Measurements from ENCODE around the gene MAP7D2. TPM values are rescaled to one million over a fixed set of nuclear protein-coding genes. Genes with fewer than 3 reads are reported as not detected.

Gene MAP7D2
- polyA plus RNA-seq, 3 donors: 0.45 TPM; not detected in 2

DNA sequence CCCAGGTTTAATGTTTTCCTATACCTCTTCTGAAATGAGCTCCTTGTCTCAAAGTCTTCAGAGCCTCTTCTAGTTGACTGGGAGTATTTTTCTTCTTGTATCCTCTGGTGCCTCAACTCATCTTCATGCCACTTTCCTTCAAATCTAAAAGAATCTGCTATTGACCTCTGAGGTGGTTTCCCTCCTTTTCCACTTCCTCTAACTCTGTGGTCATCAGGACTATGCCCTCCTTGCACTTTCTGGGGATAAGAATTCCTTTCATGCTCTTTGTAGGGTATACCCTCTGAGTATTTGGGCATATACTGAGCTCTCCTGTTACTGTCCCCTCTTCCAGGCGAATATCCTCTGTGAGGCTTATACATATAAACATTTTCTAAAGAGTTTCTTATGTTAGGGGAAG lies 150.7 kb downstream of the MAP7D2 start:
- Histone ChIP-seq H3K79me2 (ENCODE audit: insufficient read depth, low read length) (no peaks in the 10 kb centered on the region), H3K36me3 (replicated peaks in 1 of 2; ENCODE audit: control insufficient read depth in 1 of 2, insufficient read depth in 2 of 2, low read length in 2 of 2) (peaks cover 14 to 33% of the 10 kb centered on the region in 2 donors), H3K9ac (ENCODE audit: insufficient read depth, low read length, poor library complexity, severe bottlenecking) (no peak overlapping the region), H3K4me2 (replicated peaks; ENCODE audit: extremely low read depth, low read length, poor library complexity, severe bottlenecking) (no peak overlapping the region), H3K4me3 (replicated peaks in 1 of 3; ENCODE audit: low read depth in 2 of 3, low read length in 3 of 3) (no peak overlapping the region), H3K27me3 (ENCODE audit: control insufficient read depth in 2 of 2, insufficient read depth in 2 of 2, low read length in 2 of 2) (peaks cover 0 to 2% of the 10 kb centered on the region in 2 donors), H3K4me1 (ENCODE audit: control insufficient read depth in 1 of 2, insufficient read depth in 2 of 2, low read length in 2 of 2) (no peaks in the 10 kb centered on the region), H2AFZ (ENCODE audit: insufficient read depth, low read depth, low read length, poor library complexity, severe bottlenecking) (no peak overlapping the region), H4K20me1 (ENCODE audit: insufficient read depth, low read length) (no peaks in the 10 kb centered on the region), H3K27ac (ENCODE audit: low read depth in 1 of 2, low read length in 2 of 2) (no peak overlapping the region), H3K9me3 (replicated peaks in 1 of 2; ENCODE audit: control insufficient read depth in 1 of 2, insufficient read depth in 1 of 2, low read length in 2 of 2) (no peaks in the 10 kb centered on the region)
- TF ChIP-seq, protein P1, sequence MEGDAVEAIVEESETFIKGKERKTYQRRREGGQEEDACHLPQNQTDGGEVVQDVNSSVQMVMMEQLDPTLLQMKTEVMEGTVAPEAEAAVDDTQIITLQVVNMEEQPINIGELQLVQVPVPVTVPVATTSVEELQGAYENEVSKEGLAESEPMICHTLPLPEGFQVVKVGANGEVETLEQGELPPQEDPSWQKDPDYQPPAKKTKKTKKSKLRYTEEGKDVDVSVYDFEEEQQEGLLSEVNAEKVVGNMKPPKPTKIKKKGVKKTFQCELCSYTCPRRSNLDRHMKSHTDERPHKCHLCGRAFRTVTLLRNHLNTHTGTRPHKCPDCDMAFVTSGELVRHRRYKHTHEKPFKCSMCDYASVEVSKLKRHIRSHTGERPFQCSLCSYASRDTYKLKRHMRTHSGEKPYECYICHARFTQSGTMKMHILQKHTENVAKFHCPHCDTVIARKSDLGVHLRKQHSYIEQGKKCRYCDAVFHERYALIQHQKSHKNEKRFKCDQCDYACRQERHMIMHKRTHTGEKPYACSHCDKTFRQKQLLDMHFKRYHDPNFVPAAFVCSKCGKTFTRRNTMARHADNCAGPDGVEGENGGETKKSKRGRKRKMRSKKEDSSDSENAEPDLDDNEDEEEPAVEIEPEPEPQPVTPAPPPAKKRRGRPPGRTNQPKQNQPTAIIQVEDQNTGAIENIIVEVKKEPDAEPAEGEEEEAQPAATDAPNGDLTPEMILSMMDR (IDR thresholded peaks at IDR 0.05): no peak
- no CpG with 5 or more reads among the region's 1 CpG for WGBS (ENCODE audit: insufficient coverage)
- Mint-ChIP-seq H3K9me3 (no peaks in the 10 kb centered on the region), H3K36me3 (peaks cover 22 to 28% of the 10 kb centered on the region in 2 donors), H3K4me1 (no peaks in the 10 kb centered on the region), H3K4me3 (no peak overlapping the region), H3K27me3 (ENCODE audit: low read depth in 3 of 3) (peaks cover 0 to 4% (median 0%) of the 10 kb centered on the region in 3 donors), H3K27ac (no peak overlapping the region)
- intact Hi-C loops (cut with micrococcal nuclease): no loop called here
- DNase-seq: no peak

DNA sequence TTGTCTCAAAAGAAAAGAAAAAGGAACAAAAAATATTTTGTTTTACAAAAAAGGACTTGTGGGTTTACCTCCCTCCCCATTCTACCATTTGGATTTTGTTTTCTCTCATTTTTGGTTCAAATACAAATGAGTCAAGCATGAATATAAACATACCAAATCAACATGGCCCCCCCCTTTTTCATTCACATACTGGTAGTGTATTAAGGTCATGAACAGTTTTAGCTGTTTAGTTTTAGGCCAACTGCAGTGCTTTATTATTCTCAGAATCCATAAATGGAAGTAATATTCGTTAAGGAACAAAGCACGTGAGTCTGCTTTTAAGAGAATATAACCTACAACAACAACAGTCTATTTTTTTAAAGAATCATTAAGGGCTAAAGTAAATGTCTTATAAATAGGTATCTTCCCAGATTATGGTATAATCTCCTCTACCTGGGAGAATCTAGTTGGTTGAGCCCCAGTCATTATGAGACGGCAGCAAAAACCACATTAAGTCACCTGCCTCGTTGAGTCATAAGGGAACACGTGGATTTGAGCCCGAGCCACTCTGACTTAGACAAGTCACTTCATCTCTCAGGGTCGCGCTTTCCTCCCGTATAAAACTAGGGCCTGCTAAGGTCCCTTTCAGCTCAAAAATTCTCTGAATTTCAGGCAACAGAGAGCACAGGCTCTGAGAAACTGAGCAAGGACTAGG lies 152.5 kb downstream of the MAP7D2 start:
- no peaks in the 10 kb centered on the region for H3K79me2 ChIP-seq (ENCODE audit: insufficient read depth, low read length)
- TF ChIP-seq, protein P1 (IDR thresholded peaks at IDR 0.05): no peak
- DNase-seq: no peak
- H3K4me3 Mint-ChIP-seq: no peak overlapping the region
- H3K36me3 ChIP-seq (replicated peaks in 1 of 2; ENCODE audit: control insufficient read depth in 1 of 2, insufficient read depth in 2 of 2, low read length in 2 of 2): peaks cover 14 to 33% of the 10 kb centered on the region in 2 donors
- no peaks in the 10 kb centered on the region for H3K9me3 ChIP-seq (replicated peaks in 1 of 2; ENCODE audit: control insufficient read depth in 1 of 2, insufficient read depth in 1 of 2, low read length in 2 of 2)
- H3K27me3 ChIP-seq (ENCODE audit: control insufficient read depth in 2 of 2, insufficient read depth in 2 of 2, low read length in 2 of 2): peaks cover 0 to 2% of the 10 kb centered on the region in 2 donors
- H3K4me1 ChIP-seq (ENCODE audit: control insufficient read depth in 1 of 2, insufficient read depth in 2 of 2, low read length in 2 of 2): no peaks in the 10 kb centered on the region
- H2AFZ ChIP-seq (ENCODE audit: insufficient read depth, low read depth, low read length, poor library complexity, severe bottlenecking): no peak overlapping the region
- no peak overlapping the region for H3K9ac ChIP-seq (ENCODE audit: insufficient read depth, low read length, poor library complexity, severe bottlenecking)
- intact Hi-C loops (cut with micrococcal nuclease): no loop called here
- no peak overlapping the region for H3K27ac Mint-ChIP-seq
- peaks cover 0 to 4% (median 0%) of the 10 kb centered on the region in 3 donors for H3K27me3 Mint-ChIP-seq (ENCODE audit: low read depth in 3 of 3)
- no peak overlapping the region for H3K4me2 ChIP-seq (replicated peaks; ENCODE audit: extremely low read depth, low read length, poor library complexity, severe bottlenecking)
- H3K36me3 Mint-ChIP-seq: peaks cover 21 to 28% of the 10 kb centered on the region in 2 donors
- H3K27ac ChIP-seq (ENCODE audit: low read depth in 1 of 2, low read length in 2 of 2): no peak overlapping the region
- H4K20me1 ChIP-seq (ENCODE audit: insufficient read depth, low read length): no peaks in the 10 kb centered on the region
- peaks cover 0 to 2% (median 0%) of the 10 kb centered on the region in 7 donors for H3K9me3 Mint-ChIP-seq
- H3K4me3 ChIP-seq (replicated peaks in 1 of 3; ENCODE audit: low read depth in 2 of 3, low read length in 3 of 3): no peak overlapping the region
- WGBS (ENCODE audit: insufficient coverage): 100% methylated on average over 1 of the region's 9 CpGs
- H3K4me1 Mint-ChIP-seq: no peaks in the 10 kb centered on the region
